WERI-Rb-1 (cell line): Measurements from ENCODE around the gene CHI3L1.

Experiments
- DNase-seq: peaks from one replicate; pipeline ENCODE4 v3.0.0-alpha.2; 2020
- H3K27ac ChIP-seq: fragments of 250-450 bp; sonication (Bioruptor Pico); 2 replicates; pipeline ENCODE4 v1.5.1; 2020; ENCODE audit warnings: mild to moderate bottlenecking, moderate library complexity
- H3K27me3 ChIP-seq: fragments of 250-450 bp; sonication (Bioruptor Pico); 2 replicates; pipeline ENCODE4 v1.5.1; 2021; ENCODE audit warnings: mild to moderate bottlenecking, low read depth, moderate library complexity; ENCODE audit not compliant: insufficient read depth, severe bottlenecking
- H3K36me3 ChIP-seq: fragments of 250-450 bp; sonication (Bioruptor Pico); 2 replicates; pipeline ENCODE4 v1.5.1; 2020; ENCODE audit warnings: mild to moderate bottlenecking, moderate library complexity
- H3K4me3 ChIP-seq: 2 replicates; pipeline ENCODE4 v1.5.1; 2011; ENCODE audit warnings: low read depth, mild to moderate bottlenecking, control low read depth, low read length
- H3K9me3 ChIP-seq: fragments of 250-450 bp; sonication (Bioruptor Pico); 2 replicates; pipeline ENCODE4 v1.5.1; 2021; ENCODE audit warnings: mild to moderate bottlenecking, moderate library complexity; ENCODE audit not compliant: severe bottlenecking
- TF ChIP-seq, protein P1 (sequence below): IDR thresholded peaks from 2 replicates; pipeline ENCODE4 v1.5.1; 2011; ENCODE audit warnings: low read depth, mild to moderate bottlenecking, control low read depth, inconsistent platforms, low read length

CHI3L1 gene

GRCh38 chr1:203153051-203153988 lies 33.2 kb downstream of the CHI3L1 start:
- DNase-seq: no peak
- Histone ChIP-seq H3K9me3 (no peaks in the 10 kb centered on the region), H3K27me3 (no peaks in the 10 kb centered on the region), H3K36me3 (peaks cover 8% of the 10 kb centered on the region; the same call in 1 of the 2 replicates), H3K27ac (peak overlapping the region; percentile 2; the same call in 1 of the 2 replicates), H3K4me3 (no peak overlapping the region)
- TF ChIP-seq, protein P1, sequence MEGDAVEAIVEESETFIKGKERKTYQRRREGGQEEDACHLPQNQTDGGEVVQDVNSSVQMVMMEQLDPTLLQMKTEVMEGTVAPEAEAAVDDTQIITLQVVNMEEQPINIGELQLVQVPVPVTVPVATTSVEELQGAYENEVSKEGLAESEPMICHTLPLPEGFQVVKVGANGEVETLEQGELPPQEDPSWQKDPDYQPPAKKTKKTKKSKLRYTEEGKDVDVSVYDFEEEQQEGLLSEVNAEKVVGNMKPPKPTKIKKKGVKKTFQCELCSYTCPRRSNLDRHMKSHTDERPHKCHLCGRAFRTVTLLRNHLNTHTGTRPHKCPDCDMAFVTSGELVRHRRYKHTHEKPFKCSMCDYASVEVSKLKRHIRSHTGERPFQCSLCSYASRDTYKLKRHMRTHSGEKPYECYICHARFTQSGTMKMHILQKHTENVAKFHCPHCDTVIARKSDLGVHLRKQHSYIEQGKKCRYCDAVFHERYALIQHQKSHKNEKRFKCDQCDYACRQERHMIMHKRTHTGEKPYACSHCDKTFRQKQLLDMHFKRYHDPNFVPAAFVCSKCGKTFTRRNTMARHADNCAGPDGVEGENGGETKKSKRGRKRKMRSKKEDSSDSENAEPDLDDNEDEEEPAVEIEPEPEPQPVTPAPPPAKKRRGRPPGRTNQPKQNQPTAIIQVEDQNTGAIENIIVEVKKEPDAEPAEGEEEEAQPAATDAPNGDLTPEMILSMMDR: no peak

GRCh38 chr1:203152158-203153034 lies 34.1 kb downstream of the CHI3L1 start:
- Histone ChIP-seq H3K4me3 (no peak overlapping the region), H3K36me3 (peaks cover 5% of the 10 kb centered on the region), H3K27me3 (no peaks in the 10 kb centered on the region), H3K27ac (peak overlapping the region; percentile 22), H3K9me3 (no peaks in the 10 kb centered on the region)
- DNase-seq: no peak
- TF ChIP-seq, protein P1: no peak

- no peak for DNase-seq
- no peaks in the 10 kb centered on the region for H3K27me3 ChIP-seq
- peak overlapping the region; percentile 59 for H3K27ac ChIP-seq
- no peaks in the 10 kb centered on the region for H3K9me3 ChIP-seq
- TF ChIP-seq, protein P1: no peak
- no peak overlapping the region for H3K4me3 ChIP-seq
- H3K36me3 ChIP-seq: no peaks in the 10 kb centered on the region; the same call in none of the 2 replicates
Measured at GRCh38 chr1:203151362-203152157, 34.9 kb downstream of the CHI3L1 start.

DNA sequence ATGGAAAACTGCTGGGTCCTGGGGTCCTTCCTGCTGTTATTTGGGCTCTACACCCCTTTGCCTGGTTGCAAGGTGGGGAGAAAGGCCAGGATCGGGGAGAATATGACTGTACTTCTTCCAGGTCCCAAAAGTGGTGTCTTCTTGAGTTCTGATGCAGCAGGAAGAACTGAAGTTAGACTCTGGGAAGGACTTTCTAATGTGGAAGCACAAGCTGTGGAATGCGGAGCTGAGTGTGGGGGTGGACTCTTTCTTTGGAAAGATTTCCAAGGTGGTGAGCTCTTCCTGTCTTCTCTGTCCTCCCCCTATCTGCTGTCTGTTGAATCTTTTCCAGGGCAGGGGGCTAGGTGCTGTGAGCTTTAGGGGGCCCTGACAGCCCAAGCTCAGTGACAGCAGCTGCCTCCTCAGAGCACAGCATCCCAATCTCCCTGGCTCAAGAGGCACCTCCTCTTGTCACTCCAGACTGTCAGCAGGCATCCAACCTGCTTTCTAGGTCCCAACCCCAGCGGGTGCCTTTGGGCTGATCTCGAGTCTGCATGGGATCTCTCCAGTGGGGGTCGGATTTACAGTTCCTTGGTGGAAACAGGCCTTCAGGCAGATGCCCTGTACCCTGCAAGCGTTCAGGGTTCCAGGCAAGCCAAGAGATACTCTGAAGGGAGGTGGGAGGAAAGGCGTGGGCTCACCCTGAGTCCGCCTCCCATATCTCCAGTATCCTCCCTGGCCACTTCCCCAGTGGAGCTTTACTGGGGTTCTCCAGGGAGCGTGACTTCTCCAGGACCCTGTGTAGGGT lies 35.8 kb downstream of the CHI3L1 start:
- Histone ChIP-seq H3K9me3 (no peaks in the 10 kb centered on the region), H3K27ac (peak overlapping the region; percentile 59), H3K27me3 (no peaks in the 10 kb centered on the region), H3K36me3 (no peaks in the 10 kb centered on the region; the same call in none of the 2 replicates), H3K4me3 (no peak overlapping the region)
- DNase-seq: peak; percentile 91
- TF ChIP-seq, protein P1: no peak
